Colonic mucosa (tissue), 4 donors: Measurements from ENCODE around the gene SYNE1. TPM values are rescaled to one million over a fixed set of nuclear protein-coding genes. Genes with fewer than 3 reads are reported as not detected.

Experiments used
- DNase-seq: peaks from one replicate; pipeline ENCODE4 v3.0.0-alpha.2; 2020
- H3K27ac ChIP-seq: fragments of 200-600 bp; one replicate; pipeline ENCODE4 v1.8.0; 2021
- H3K27me3 ChIP-seq: fragments of 200-600 bp; one replicate; pipeline ENCODE4 v1.8.0; 2021
- H3K36me3 ChIP-seq: fragments of 200-600 bp; one replicate; pipeline ENCODE4 v1.8.0; 2021
- H3K4me1 ChIP-seq: fragments of 200-600 bp; one replicate; pipeline ENCODE4 v1.8.0; 2021; ENCODE audit warnings: mild to moderate bottlenecking
- H3K4me3 ChIP-seq: fragments of 200-600 bp; one replicate; pipeline ENCODE4 v1.8.0; 2021
- H3K9ac ChIP-seq, 2 donors: one replicate each; pipeline ENCODE4 v1.7.0; 2013; ENCODE audit warnings: control low read depth in 2 of 2, low read depth in 2 of 2, low read length in 2 of 2
- H3K9me3 ChIP-seq: fragments of 200-600 bp; one replicate; pipeline ENCODE4 v1.8.0; 2021
- CTCF ChIP-seq: fragments of 200-600 bp; IDR thresholded peaks from one replicate; pipeline ENCODE4 v1.8.0; 2022; ENCODE audit warnings: antibody characterized with exemption, mild to moderate bottlenecking
- intact Hi-C: fragments of 100-400 bp; cut with DNase I; formaldehyde crosslinking; loops from one replicate; pipeline ENCODE4 v1.14.1; 2022
- total RNA-seq, 2 donors: library from RNA; stranded (reverse); fragmentation: NEBNext Ultra II Directional in 1 of 2; extraction: Animal tissue kit (Norgen Biotek cat#: 25700) in 1 of 2; gene quantifications; one replicate each; pipeline ENCODE4 v1.2.1, GENCODE V29; 2021
- donor health status: healthy.
- donor health status: DM: no; HTN: no; CAD: no.
- donor health status: DM: no; HTN: no; CAD: no.

Gene SYNE1
- total RNA-seq, 2 donors from 2014 or later = 11.6 to 23.7 TPM

- intact Hi-C loops = loop anchor here (10.0 kb wide), 1 partner anchor 118 kb away; no protein-coding TSS in a partner anchor
Measured at GRCh38 chr6:152673236-152673635, 36.1 kb upstream of the SYNE1 start.

GRCh38 chr6:152671171-152671570 lies 34.0 kb upstream of the SYNE1 start:
- intact Hi-C loops = loop anchor here (10.0 kb wide), 1 partner anchor 116 kb away; no protein-coding TSS in a partner anchor
- H3K27ac ChIP-seq = no peak overlapping the region

More at GRCh38 chr6:152673236-152673635, 36.1 kb upstream of the SYNE1 start:
- Histone ChIP-seq H3K9me3 (no peaks in the 10 kb centered on the region), H3K27ac (no peak overlapping the region), H3K9ac (no peak overlapping the region), H3K4me3 (no peak overlapping the region), H3K36me3 (no peaks in the 10 kb centered on the region), H3K27me3 (no peaks in the 10 kb centered on the region), H3K4me1 (no peaks in the 10 kb centered on the region)
- TF ChIP-seq CTCF = no peak
- DNase-seq = no peak

GRCh38 chr6:152669895-152670294 lies 32.7 kb upstream of the SYNE1 start:
- no peak for TF ChIP-seq CTCF
- no peak for DNase-seq
- Histone ChIP-seq H3K27me3 (no peaks in the 10 kb centered on the region), H3K9me3 (no peaks in the 10 kb centered on the region), H3K9ac (no peak overlapping the region), H3K4me1 (no peaks in the 10 kb centered on the region), H3K36me3 (no peaks in the 10 kb centered on the region), H3K4me3 (no peak overlapping the region), H3K27ac (no peak overlapping the region)
- intact Hi-C loops = loop anchor here (10.0 kb wide), 1 partner anchor 115 kb away; no protein-coding TSS in a partner anchor

More at GRCh38 chr6:152671171-152671570, 34.0 kb upstream of the SYNE1 start:
- Histone ChIP-seq H3K27me3 (no peaks in the 10 kb centered on the region), H3K36me3 (no peaks in the 10 kb centered on the region), H3K4me3 (no peak overlapping the region), H3K9ac (no peak overlapping the region), H3K4me1 (no peaks in the 10 kb centered on the region), H3K9me3 (no peaks in the 10 kb centered on the region)
- TF ChIP-seq CTCF = no peak
- DNase-seq = no peak

GRCh38 chr6:152661776-152662175 lies 24.6 kb upstream of the SYNE1 start:
- H3K36me3 ChIP-seq = no peaks in the 10 kb centered on the region
- H3K9me3 ChIP-seq = no peaks in the 10 kb centered on the region
- no peak for TF ChIP-seq CTCF
- H3K4me3 ChIP-seq = no peak overlapping the region
- intact Hi-C loops = no loop called here
- H3K27me3 ChIP-seq = no peaks in the 10 kb centered on the region
- H3K27ac ChIP-seq = no peak overlapping the region
- no peaks in the 10 kb centered on the region for H3K4me1 ChIP-seq
- no peak overlapping the region for H3K9ac ChIP-seq
- no peak for DNase-seq

- H3K9ac ChIP-seq = no peak overlapping the region
- H3K27me3 ChIP-seq = no peaks in the 10 kb centered on the region
- no peak for DNase-seq
- no peaks in the 10 kb centered on the region for H3K36me3 ChIP-seq
- H3K4me3 ChIP-seq = no peak overlapping the region
- no peaks in the 10 kb centered on the region for H3K9me3 ChIP-seq
- no peaks in the 10 kb centered on the region for H3K4me1 ChIP-seq
- no peak overlapping the region for H3K27ac ChIP-seq
- intact Hi-C loops = no loop called here
- TF ChIP-seq CTCF = no peak
Measured at GRCh38 chr6:152651986-152652385, 14.8 kb upstream of the SYNE1 start.
